Measurements from ENCODE around the gene PLA2G4D.

- TF ChIP-seq EZH2 (optimal IDR thresholded peaks at IDR 0.05; ENCODE audit: low read depth, low read length) (no peak), CTCF (IDR thresholded peaks at IDR 0.05; ENCODE audit: low read length) (no peak)
Observed at GRCh38 chr15:42027521-42027920, 66.8 kb downstream of the PLA2G4D start.
